A673 (cell line): Measurements from ENCODE around the gene NINJ2.

Source experiments
- CTCF ChIP-seq: fragments of 300-800, 200-600 bp; sonication (generic); conservative IDR thresholded peaks from 2 replicates; pipeline ENCODE4 v1.5.1; 2017; ENCODE audit warnings: low read depth, mild to moderate bottlenecking, antibody characterized with exemption, low read length, moderate library complexity, mixed read lengths
- EZH2 ChIP-seq: fragments of 200-600 bp; sonication (generic); IDR thresholded peaks from 2 replicates; pipeline ENCODE4 v1.6.1; 2017; ENCODE audit warnings: borderline replicate concordance, low read depth, mild to moderate bottlenecking, mixed read lengths, antibody characterized with exemption, low read length; ENCODE audit not compliant: poor library complexity, severe bottlenecking

- TF ChIP-seq CTCF (no peak), EZH2 (no peak)
Measured at GRCh38 chr12:544941-545635, 118.2 kb downstream of the NINJ2 start.
